Left ventricle myocardium inferior (tissue), 1 donor: ENCODE measurements around the gene TCF15. TPM values are rescaled to one million over a fixed set of nuclear protein-coding genes. Genes with fewer than 3 reads are reported as not detected.

Experiments
- DNase-seq: peaks from one replicate; pipeline ENCODE4 v3.0.0-alpha.2; 2020
- H3K27ac ChIP-seq: fragments of 200-600 bp; replicated peaks from 2 replicates; pipeline ENCODE4 v1.8.0; 2021
- H3K27me3 ChIP-seq: fragments of 200-600 bp; 2 replicates; pipeline ENCODE4 v1.8.0; 2021; ENCODE audit warnings: low read depth
- H3K36me3 ChIP-seq: fragments of 200-600 bp; 2 replicates; pipeline ENCODE4 v1.8.0; 2021
- H3K4me1 ChIP-seq: fragments of 200-600 bp; 2 replicates; pipeline ENCODE4 v1.8.0; 2021
- H3K4me3 ChIP-seq: fragments of 200-600 bp; 2 replicates; pipeline ENCODE4 v1.8.0; 2021; ENCODE audit warnings: mild to moderate bottlenecking, moderate library complexity
- H3K9me3 ChIP-seq: fragments of 200-600 bp; replicated peaks from 2 replicates; pipeline ENCODE4 v1.8.0; 2021
- intact Hi-C: fragments of 100-400 bp; cut with micrococcal nuclease; formaldehyde crosslinking; loops from one replicate; pipeline ENCODE4 v1.11.0; 2022
- total RNA-seq: library from RNA; stranded (reverse); fragmentation: NEBNext Ultra II Directional; extraction: Animal tissue kit (Norgen Biotek cat#: 25700); gene quantifications from one replicate; pipeline ENCODE4 v1.2.1, GENCODE V29; 2021
- TF ChIP-seq, protein P1 (sequence below): fragments of 200-600 bp; IDR thresholded peaks from 2 replicates; pipeline ENCODE4 v1.8.0; 2021; ENCODE audit warnings: antibody characterized with exemption, mild to moderate bottlenecking, borderline replicate concordance
- donor health status: DM: no; HTN: yes; CAD: no; lungs with severe emphysema.

Gene TCF15
- total RNA-seq, 1 donor from 2014 or later, result 11.1 TPM

DNA sequence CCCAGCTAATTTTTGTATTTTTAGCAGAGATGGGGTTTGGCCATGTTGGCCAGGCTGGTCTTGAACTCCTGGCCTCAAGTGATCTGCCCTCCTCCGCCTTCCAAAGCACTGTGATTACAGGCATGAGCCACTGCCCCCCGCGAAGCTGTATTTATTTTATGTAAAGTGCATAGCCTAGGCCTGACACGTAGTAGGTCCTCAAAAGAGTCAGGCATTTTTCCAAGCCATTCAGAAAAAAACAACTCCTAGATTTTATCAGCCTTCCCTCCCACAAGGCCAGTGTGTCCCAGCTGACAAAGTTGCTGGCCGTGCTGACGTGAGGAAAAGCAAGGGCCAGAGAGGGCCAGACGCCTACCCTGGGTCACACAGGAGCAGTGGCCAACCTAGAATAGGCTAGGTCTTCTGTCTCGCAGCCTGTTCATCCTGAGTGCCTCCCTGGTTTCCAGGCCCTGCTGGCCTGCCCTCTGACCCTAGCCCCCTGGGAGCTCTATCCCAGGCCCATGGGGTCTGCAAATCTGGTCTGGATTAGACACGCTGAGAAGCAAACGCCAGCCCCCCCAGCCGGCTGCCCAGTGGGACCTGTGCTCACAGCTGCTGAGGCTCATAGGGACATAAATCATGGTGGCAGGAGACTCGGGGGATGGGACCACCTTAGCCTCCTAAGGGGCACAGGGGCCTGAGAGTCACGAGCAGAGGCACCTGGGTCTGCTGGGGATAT is 11.8 kb downstream of the TCF15 start:
- Histone ChIP-seq H3K36me3 (no peaks in the 10 kb centered on the region), H3K4me3 (no peak overlapping the region), H3K27ac (peak overlapping the region; percentile 94), H3K9me3 (no peaks in the 10 kb centered on the region), H3K27me3 (no peaks in the 10 kb centered on the region), H3K4me1 (peaks cover 77% of the 10 kb centered on the region)
- TF ChIP-seq, protein P1, sequence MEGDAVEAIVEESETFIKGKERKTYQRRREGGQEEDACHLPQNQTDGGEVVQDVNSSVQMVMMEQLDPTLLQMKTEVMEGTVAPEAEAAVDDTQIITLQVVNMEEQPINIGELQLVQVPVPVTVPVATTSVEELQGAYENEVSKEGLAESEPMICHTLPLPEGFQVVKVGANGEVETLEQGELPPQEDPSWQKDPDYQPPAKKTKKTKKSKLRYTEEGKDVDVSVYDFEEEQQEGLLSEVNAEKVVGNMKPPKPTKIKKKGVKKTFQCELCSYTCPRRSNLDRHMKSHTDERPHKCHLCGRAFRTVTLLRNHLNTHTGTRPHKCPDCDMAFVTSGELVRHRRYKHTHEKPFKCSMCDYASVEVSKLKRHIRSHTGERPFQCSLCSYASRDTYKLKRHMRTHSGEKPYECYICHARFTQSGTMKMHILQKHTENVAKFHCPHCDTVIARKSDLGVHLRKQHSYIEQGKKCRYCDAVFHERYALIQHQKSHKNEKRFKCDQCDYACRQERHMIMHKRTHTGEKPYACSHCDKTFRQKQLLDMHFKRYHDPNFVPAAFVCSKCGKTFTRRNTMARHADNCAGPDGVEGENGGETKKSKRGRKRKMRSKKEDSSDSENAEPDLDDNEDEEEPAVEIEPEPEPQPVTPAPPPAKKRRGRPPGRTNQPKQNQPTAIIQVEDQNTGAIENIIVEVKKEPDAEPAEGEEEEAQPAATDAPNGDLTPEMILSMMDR, result no peak
- DNase-seq, result peak; percentile 31
- intact Hi-C loops, result no loop called here

DNA sequence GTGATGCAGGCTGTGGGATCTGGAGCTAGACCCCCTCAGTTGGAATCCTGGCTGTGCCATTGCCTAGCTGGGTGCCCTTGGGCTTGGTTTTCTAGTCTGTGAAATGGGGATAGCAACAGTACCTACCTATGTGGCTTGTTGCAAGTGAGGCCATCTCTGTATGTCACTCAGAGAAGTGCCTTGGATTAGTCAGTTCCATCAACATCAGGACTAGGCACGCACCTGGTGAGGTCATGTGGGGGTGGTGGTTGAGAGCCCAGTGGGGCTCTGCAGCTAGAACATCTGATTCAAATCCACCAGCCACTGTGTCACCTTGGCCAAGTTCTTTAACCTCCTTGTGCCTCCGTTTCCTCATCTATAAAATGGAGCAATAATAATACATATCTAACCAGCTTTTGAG is 12.5 kb downstream of the TCF15 start:
- Histone ChIP-seq H3K4me3 (no peak overlapping the region), H3K9me3 (no peaks in the 10 kb centered on the region), H3K27me3 (no peaks in the 10 kb centered on the region), H3K4me1 (peaks cover 70% of the 10 kb centered on the region), H3K36me3 (no peaks in the 10 kb centered on the region), H3K27ac (peak overlapping the region; percentile 94)
- intact Hi-C loops, result no loop called here
- TF ChIP-seq, protein P1, result no peak
- DNase-seq, result no peak

GRCh38 chr20:595330-596308 is 14.5 kb downstream of the TCF15 start:
- intact Hi-C loops, result no loop called here
- Histone ChIP-seq H3K4me1 (peaks cover 50% of the 10 kb centered on the region), H3K27me3 (no peaks in the 10 kb centered on the region), H3K36me3 (no peaks in the 10 kb centered on the region), H3K9me3 (no peaks in the 10 kb centered on the region), H3K27ac (peak overlapping the region; percentile 94), H3K4me3 (peak overlapping the region; percentile 24)
- peak; percentile 87 for DNase-seq
- TF ChIP-seq, protein P1, result peak; percentile 37

GRCh38 chr20:592506-592905 is 17.6 kb downstream of the TCF15 start:
- Histone ChIP-seq H3K9me3 (no peaks in the 10 kb centered on the region), H3K4me1 (peaks cover 51% of the 10 kb centered on the region), H3K27ac (no peak overlapping the region), H3K27me3 (no peaks in the 10 kb centered on the region), H3K36me3 (no peaks in the 10 kb centered on the region), H3K4me3 (no peak overlapping the region)
- TF ChIP-seq, protein P1, result no peak
- intact Hi-C loops, result no loop called here
- DNase-seq, result no peak

DNA sequence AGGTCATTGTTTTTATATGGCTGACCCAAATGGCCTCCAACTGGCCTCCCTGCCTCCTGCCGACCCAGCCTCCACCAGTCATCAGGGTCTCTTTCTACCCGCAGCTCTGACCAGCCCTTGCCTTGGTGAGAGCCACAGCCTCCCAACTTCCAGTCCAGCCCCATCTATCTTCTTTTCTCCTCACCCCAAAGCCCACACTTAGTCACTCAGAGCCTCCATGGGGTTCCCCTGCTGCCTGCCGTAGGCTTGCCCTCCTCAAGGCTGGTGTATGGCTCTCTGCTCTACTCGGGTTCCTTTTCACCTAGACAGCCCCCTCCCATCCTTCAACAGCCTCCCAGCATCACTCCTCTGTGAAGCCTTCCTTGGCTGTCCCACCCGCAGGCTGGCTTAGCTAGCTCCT is 18.2 kb downstream of the TCF15 start:
- Histone ChIP-seq H3K9me3 (no peaks in the 10 kb centered on the region), H3K4me3 (no peak overlapping the region), H3K4me1 (peaks cover 46% of the 10 kb centered on the region), H3K27me3 (no peaks in the 10 kb centered on the region), H3K36me3 (no peaks in the 10 kb centered on the region), H3K27ac (no peak overlapping the region)
- intact Hi-C loops, result no loop called here
- TF ChIP-seq, protein P1, result no peak
- DNase-seq, result no peak
